ENCODE measurements around the gene WNT3A. TPM values are rescaled to one million over a fixed set of nuclear protein-coding genes. Genes with fewer than 3 reads are reported as not detected.

Gene WNT3A
- total RNA-seq, 1 experiment from 2014 or later = not detected

- Histone ChIP-seq H3K36me3 (ENCODE audit: insufficient read depth, low read length, poor library complexity, severe bottlenecking) (no peaks in the 10 kb centered on the region), H3K9me3 (ENCODE audit: low read depth, low read length, poor library complexity, severe bottlenecking) (no peaks in the 10 kb centered on the region), H3K27ac (ENCODE audit: low read depth, low read length, poor library complexity, severe bottlenecking) (no peak overlapping the region), H3K4me3 (ENCODE audit: low read depth, low read length, poor library complexity, severe bottlenecking) (no peak overlapping the region), H3K4me1 (ENCODE audit: insufficient read depth, low read length, poor library complexity, severe bottlenecking) (no peaks in the 10 kb centered on the region), H3K27me3 (replicated peaks; ENCODE audit: insufficient read depth, low read depth, low read length, poor library complexity) (peaks cover 45% of the 10 kb centered on the region)
- no peak for DNase-seq (ENCODE audit: low spot score)
- no TSS peak for BruUV-seq (replicated peaks)
- intact Hi-C loops (cut with micrococcal nuclease; ENCODE audit: unreplicated experiment) = no loop called here
- TF ChIP-seq CTCF (conservative IDR thresholded peaks at IDR 0.05; ENCODE audit: low read depth, low read length) (no peak), EZH2 (IDR thresholded peaks at IDR 0.05; ENCODE audit: borderline replicate concordance, low read depth, low read length, poor library complexity, severe bottlenecking) (no peak)
- POLR2A ChIA-PET (ENCODE audit: low non-redundant PET) = no interaction called here
- CTCF ChIA-PET = no interaction called here
Measured at GRCh38 chr1:228048120-228048519, 41.3 kb downstream of the WNT3A start.

GRCh38 chr1:228048659-228049298 lies 42.0 kb downstream of the WNT3A start:
- Histone ChIP-seq H3K27ac (ENCODE audit: low read depth, low read length, poor library complexity, severe bottlenecking) (no peak overlapping the region), H3K4me3 (ENCODE audit: low read depth, low read length, poor library complexity, severe bottlenecking) (no peak overlapping the region), H3K36me3 (ENCODE audit: insufficient read depth, low read length, poor library complexity, severe bottlenecking) (no peaks in the 10 kb centered on the region), H3K9me3 (ENCODE audit: low read depth, low read length, poor library complexity, severe bottlenecking) (no peaks in the 10 kb centered on the region), H3K27me3 (replicated peaks; ENCODE audit: insufficient read depth, low read depth, low read length, poor library complexity) (peaks cover 43% of the 10 kb centered on the region), H3K4me1 (ENCODE audit: insufficient read depth, low read length, poor library complexity, severe bottlenecking) (no peaks in the 10 kb centered on the region)
- no TSS peak for BruUV-seq (replicated peaks)
- ChIA-PET POLR2A (ENCODE audit: low non-redundant PET) (no interaction called here), CTCF (no interaction called here)
- DNase-seq (ENCODE audit: low spot score) = no peak
- intact Hi-C loops (cut with micrococcal nuclease; ENCODE audit: unreplicated experiment) = no loop called here
- no peak for TF ChIP-seq EZH2 (IDR thresholded peaks at IDR 0.05; ENCODE audit: borderline replicate concordance, low read depth, low read length, poor library complexity, severe bottlenecking)
- no peak for TF ChIP-seq CTCF (conservative IDR thresholded peaks at IDR 0.05; ENCODE audit: low read depth, low read length)

- ChIA-PET CTCF (no interaction called here), POLR2A (ENCODE audit: low non-redundant PET) (no interaction called here)
- no TSS peak for BruUV-seq (replicated peaks)
- Histone ChIP-seq H3K27me3 (replicated peaks; ENCODE audit: insufficient read depth, low read depth, low read length, poor library complexity) (peaks cover 29% of the 10 kb centered on the region), H3K27ac (ENCODE audit: low read depth, low read length, poor library complexity, severe bottlenecking) (no peak overlapping the region), H3K9me3 (ENCODE audit: low read depth, low read length, poor library complexity, severe bottlenecking) (no peaks in the 10 kb centered on the region), H3K4me1 (ENCODE audit: insufficient read depth, low read length, poor library complexity, severe bottlenecking) (no peaks in the 10 kb centered on the region), H3K4me3 (ENCODE audit: low read depth, low read length, poor library complexity, severe bottlenecking) (no peak overlapping the region), H3K36me3 (ENCODE audit: insufficient read depth, low read length, poor library complexity, severe bottlenecking) (no peaks in the 10 kb centered on the region)
- TF ChIP-seq CTCF (conservative IDR thresholded peaks at IDR 0.05; ENCODE audit: low read depth, low read length) (no peak), EZH2 (IDR thresholded peaks at IDR 0.05; ENCODE audit: borderline replicate concordance, low read depth, low read length, poor library complexity, severe bottlenecking) (no peak)
- intact Hi-C loops (cut with micrococcal nuclease; ENCODE audit: unreplicated experiment) = no loop called here
- DNase-seq (ENCODE audit: low spot score) = no peak
Measured at GRCh38 chr1:228050571-228051231, 43.9 kb downstream of the WNT3A start.
